HG03045 (cell line): Measurements from ENCODE around the gene TMTC2.
"Not testable (repeated sequence)": the region's sequence is repeated elsewhere in the genome, so short reads cannot be mapped to it uniquely, and the experiment has no call there.

Experiments used
- ATAC-seq: cut with Tn5 transposase; IDR thresholded peaks from one replicate; pipeline ENCODE4 v1.9.1; 2021; ENCODE audit warnings: mild to moderate bottlenecking, moderate library complexity; ENCODE audit not compliant: unreplicated experiment

The TMTC2 gene

DNA sequence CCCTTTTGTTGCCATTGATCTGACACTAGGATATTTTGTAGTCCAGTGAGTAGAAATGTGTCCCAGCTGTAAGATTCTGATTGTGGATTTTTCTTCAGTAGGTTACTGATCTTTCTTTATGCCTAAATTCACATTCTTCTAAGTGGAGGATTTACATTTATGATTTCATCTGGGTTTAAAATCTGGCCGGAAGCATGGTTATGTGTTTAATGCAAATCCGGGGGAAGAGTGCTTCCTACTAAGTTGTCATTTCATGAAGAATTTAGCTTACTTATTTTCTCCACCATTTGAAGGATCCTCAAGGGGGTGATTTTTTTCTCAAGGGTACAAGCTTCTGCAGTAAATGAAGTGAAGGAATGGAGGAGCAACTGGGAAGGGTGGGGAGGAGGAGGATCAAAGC is 96.7 kb downstream of the TMTC2 start:
- no peak for ATAC-seq

DNA sequence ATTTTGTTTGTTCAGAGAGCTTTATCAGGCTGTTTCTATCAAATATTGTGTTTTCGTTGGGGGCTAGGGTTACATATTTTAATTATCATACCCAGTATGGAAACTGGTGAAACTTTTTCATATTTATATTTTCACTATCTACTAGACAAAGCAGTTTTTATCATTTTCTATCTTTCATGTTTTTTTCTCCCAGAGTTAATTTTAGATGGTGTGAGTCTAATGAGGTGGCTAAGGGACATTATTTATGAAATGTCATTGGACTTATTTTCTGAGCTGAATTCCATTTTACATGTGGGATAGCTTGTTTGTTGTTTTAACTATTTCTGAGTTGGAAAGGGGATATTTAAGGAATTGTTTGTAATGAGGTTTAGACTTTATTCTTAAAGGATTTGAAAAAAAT is 100.3 kb downstream of the TMTC2 start:
- ATAC-seq, result no peak

DNA sequence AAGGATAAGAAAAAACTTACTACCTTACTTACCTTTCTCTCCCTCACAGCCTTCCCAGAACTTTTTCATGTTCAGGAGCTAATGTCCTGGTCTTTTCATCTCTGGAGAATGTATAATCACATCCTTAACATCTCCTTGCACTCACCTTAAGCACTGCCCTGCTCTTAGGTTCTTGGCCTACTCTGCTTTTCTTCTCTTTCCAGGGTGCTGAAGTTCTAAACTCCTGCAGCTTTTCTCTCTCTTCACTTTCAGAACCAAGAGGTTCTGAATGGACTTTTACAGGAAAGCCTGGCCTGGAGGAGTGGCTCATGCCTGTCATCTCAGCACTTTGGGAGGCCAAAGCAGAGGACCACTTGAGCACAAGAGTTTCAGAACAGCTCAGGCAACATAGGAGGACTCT is 101.9 kb downstream of the TMTC2 start:
- ATAC-seq, result no peak

DNA sequence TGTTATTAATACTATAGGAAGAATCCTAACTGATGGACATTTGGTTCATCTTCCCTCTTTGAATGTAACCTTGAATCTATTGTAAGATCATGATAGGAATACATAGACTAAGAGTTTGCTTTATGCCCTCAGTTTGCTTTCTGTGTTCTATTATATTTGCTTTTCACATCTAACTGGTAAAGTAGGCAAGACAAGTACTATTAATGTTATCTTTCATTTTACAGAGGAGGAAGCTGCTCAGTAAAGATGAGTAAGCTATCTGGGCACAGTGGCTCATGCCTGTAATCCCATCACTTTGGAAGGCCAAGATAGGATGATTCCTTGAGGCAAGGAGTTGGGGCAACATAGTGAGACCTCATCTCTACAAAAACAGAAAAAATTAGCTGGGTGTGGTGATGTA is 103.0 kb downstream of the TMTC2 start:
- no peak for ATAC-seq

DNA sequence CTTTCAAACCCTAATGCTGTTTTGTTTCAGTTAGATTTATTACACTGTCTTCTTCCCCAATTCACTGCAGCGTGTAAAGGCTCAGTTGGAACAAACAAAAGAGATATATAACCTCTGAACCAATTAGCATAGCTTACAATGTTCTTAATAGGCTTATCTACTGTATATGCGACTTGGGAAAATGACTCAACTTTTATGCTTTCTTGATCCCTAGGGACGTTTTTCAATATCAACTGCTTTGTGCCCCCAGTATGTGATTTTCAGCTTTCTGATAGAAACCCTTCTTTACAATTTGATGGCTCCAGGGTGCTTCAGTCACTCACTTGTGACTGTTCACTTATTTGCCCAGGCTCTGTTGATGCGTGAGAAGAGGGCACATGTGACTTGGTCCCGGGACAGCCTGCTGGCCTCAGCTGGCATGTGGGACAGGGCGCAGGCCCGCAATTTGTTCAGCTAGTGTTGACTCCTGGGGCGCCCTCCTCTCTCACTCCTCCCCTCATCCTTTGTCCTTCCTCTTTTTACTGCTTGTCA is 107.1 kb downstream of the TMTC2 start:
- no peak for ATAC-seq

DNA sequence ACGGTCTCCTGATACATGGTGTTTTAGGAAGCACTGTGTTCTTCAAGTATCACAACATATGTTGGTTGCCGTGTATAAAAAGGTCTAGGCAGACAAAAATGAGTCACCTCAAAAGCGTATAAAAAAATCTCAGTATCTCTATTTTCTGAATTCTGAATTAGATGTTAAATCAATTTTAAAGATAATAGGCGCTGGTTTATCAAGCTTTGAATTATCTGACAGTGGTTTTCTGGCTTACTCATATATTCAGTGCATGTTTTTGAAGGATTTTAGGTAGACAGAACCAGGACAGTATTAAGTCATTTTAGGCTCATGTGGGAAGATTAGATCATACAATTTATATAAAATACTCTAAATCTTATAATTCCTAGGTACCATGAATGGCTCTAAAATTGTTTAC is 110.8 kb downstream of the TMTC2 start:
- no peak for ATAC-seq

DNA sequence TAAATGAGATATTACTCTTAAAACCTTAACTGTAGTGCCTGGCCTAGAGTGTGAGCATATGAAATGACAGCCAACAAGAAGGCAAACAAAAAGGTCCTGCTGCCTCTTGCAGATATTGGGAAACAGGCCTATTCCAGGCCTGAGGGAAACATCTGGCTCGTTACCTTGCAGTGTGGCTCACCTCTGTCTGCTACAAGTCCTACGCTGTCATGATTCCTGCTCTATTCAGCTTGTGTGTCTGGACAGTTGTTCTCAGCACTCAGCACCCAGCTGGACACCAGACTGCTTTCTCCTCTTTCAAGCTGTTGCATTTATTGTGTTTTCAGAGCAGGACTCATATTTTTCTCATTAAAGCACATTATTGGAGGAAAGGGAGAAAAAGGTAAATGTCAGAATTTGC is 113.5 kb downstream of the TMTC2 start:
- ATAC-seq, result no peak

DNA sequence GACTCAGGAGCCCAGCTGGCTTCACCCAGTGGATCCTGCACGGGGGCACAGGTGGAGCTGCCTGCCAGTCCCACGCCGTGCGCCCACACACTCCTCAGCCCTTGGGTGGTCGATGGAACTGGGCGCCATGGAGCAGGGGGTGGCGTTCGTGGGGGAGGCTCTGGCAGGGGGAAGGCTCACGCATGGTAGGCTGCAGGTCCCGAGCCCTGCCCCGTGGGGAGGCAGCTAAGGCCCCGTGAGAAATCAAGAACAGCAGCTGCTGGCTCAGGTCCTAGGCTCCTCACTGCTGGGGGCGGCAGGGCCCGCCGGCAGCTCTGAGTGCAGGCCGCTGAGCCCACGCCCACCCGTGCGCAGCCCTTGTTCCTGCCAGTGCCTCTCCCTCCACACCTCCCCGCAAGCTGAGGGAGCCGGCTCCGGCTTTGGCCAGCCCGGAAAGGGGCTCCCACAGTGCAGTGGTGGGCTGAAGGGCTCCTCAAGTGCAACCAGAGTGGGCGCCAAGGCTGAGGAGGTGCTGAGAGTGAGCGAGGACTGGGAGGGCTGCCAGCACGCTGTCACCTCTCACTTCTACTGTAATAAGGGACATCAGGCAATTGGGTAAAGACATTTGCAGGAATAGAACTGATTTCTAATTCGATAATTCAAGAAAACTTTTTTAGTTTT is 115.4 kb downstream of the TMTC2 start:
- ATAC-seq, result no peak

DNA sequence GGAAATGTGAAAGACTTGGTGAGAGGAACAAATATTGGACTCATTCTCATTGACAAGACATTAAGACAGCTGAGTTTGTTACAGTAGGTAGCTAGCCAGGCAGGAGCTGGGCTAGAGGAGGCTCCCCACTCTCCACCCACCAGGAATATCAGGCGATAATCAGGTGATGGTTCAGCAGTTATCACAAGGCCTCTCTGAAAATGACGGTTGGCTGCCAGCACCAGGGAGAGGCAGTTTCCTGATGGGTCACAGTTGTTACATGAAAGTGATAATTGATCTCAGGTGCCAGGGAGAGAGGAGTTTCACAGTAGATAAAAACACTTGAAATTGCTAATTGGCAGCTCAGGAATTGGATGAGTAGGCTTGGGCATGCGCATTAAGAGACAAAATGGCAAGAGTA is 116.5 kb downstream of the TMTC2 start:
- no peak for ATAC-seq

DNA sequence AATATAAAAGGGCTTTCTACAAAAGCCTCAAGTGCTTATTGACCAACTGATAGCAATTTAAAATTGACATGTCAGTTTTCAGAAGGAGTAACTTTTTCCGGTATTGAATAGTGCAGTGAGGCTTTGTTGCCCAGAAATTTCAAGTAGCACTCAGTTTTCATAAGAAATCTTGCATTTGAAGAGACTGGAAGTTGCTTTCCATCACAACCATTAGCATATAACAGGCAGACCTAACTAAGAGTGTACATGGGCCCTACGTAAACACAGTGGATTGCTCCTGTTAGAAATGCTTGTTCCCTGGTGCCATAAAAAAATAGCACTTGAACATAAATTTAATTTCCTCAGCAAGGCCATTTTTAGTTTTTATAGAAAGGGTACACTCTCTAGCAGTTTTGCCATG is 117.9 kb downstream of the TMTC2 start:
- ATAC-seq, result no peak

DNA sequence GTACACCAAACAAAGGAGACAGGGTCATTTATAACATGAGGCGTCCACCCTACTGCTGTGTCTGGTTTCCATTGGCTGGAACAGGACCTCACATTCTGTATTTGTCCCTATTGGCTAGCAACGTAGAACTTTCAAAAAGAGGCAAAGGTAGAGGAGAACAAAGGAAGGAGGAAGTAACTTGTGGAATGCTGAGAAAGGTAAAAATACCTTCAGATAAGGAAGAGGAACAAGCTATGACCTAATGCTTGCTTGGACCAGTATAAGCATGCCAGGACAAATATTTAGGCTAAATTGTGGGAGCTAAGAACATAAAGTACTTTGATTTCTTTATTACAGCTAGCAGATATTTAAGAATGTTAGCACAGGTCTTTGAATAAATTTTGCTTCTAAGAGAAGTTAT is 118.3 kb downstream of the TMTC2 start:
- not testable (repeated sequence) for ATAC-seq

DNA sequence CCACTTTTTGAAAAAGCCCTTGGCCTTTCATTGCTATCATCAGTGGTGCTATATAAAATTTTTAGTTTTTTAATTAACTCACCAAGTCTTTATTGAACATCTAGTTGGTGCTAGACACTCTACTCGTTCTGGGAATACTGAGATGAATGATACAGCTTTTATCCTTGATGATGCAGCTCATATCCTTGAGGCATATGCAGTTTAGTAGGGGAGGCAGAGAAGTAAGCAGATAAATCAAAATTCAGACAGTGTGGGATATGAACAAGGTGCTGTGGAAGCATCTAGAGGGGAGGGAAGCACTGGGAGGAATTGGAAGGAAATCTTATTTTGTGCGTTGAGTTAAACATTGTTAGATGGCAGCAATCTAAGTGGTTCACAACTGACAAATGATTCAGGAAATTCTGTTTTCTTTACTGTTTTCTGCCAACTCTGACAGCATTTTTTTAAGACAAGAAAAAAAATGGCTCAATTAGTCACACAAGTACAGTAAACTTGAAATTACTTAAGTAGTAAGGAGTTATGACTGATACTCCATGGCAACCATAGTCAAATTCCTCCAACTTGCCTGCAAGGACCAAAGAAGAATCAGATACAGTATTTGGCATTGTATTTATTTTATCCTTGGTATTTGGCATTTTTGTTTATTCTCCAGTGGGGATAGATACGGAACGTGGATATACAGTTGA is 119.2 kb downstream of the TMTC2 start:
- ATAC-seq, result no peak

DNA sequence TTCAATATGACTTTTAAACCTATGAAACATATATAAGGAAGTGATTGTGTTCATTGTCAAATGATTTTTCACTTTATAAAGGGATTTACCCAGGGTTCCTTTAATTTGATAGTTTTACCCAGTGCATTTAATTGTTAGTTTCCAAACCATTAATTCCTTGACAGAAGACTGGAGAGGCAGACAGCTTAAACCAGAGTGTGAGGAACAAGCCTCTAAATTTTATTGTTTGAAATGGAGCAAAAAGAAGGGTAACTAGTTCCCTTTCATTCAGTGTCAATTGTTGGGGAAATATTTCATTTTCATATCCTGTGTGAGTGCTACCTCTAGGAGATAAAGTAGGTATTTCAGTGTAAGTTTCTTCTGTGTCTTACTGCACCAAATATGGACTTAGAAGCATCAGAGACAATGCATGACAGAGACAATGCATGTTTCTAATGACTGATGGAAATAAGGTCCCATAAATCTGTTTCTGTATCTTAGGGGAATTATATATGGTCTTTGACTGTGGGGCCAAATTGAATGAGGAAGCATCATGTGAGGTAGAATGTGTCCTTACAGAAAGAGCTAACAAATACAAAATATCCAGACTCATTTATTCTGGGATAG is 120.5 kb downstream of the TMTC2 start:
- no peak for ATAC-seq

DNA sequence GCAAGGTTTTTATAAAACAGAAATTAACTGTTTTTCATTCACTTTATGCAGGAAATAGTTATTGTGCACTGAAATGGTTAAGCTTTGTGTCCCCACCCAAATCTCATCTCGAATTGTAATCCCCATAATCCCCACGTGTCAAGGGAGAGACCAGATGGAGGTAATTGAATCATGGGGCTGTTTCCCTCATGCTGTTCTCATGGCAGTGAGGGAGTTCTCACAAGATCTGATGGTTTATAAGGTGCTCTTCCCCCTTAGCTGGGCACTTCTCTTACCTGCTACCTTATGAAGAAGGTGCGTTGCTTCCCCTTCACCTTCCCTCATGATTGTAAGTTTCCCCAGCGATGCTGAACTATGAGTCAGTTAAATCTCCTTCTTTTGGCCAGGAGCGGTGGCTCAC is 123.9 kb downstream of the TMTC2 start:
- no peak for ATAC-seq

DNA sequence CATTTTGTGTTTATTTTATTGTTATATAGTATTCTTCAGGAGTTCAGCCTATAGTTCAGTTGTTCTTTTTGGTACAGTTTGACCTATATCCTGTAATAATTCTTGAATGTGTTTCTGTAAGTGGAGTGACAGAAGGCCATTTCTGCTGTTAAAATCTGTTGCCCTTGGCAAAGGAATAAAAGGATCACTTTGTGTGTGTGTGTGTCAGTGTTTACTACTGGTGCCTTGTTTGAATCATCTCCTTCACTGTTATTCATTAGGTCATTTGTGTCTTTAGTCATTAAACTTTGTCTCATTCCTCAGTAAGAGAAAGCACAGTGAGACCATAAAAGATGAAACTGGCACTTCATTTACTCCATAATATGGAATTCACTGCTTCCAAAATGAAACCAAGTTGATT is 130.7 kb downstream of the TMTC2 start:
- ATAC-seq, result no peak

DNA sequence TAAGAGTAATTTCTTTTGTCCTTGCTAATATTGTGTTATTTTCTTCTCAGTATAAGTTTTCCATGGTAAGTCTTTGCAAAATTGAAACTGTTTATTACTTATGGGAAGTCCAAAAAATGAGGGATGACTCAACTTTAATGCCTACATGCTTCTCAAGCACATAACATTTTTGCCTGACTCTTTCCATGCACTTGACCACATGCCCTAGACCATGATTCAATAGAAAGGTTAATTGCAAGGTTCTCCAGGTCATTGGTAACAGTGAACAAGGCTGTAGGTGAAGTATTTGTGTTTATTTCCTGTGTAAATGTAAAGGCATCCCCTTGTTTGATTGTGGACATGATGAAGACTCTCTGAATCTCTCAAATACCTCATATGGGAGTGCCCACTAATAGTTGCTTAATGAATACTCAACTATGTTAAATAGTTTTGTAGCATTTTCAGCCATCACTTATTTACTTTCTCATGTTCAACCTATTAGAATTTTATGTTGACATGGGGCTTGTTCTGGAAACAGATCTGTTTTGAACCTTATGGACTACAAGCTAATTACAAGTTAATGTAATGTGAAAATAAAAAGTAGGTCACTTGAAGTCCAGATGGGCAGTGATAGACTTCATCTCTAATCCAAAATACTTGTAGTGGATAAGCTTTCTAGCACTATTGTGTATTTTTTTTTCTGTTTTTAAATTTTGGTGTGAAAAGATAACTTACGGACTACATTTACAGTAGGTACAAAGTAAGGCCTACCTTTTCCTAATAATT is 131.7 kb downstream of the TMTC2 start:
- ATAC-seq, result no peak

DNA sequence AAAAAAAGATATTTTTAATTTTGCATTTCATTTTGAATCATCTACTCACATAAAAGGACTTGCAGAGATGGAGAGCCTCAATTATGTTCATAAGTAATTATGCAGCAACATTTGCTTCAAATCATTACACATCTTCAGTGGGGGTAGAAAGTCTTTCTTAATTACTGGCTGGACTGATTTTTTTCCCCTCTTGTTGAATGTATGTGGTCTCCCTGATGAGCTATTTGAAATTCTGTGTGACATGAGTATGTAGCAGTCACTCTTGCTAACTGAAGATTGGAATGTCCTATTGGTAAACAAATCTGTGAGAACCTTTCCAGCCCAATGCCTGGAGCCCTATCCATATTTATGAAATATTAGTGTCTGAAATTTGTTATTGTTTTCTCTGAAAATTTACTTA is 139.8 kb downstream of the TMTC2 start:
- no peak for ATAC-seq

DNA sequence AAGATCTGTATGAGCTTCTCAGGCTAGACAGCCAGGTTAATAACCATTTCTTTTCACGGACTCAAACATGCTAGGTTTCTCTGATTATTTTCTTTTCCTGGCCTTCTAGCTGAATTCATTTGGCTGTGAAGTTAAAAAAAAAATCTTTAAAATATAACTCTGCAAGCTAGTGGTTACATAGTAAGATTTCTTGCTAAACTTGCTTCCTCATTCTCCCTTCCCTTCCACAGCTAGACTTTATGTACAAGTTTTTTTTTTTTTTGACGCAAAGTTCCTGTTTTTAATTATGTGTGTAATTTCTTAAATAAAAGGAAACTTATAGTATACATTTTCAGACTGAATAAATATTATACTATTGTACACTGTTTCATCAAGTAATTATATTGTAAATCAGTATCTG is 145.4 kb downstream of the TMTC2 start:
- no peak for ATAC-seq

DNA sequence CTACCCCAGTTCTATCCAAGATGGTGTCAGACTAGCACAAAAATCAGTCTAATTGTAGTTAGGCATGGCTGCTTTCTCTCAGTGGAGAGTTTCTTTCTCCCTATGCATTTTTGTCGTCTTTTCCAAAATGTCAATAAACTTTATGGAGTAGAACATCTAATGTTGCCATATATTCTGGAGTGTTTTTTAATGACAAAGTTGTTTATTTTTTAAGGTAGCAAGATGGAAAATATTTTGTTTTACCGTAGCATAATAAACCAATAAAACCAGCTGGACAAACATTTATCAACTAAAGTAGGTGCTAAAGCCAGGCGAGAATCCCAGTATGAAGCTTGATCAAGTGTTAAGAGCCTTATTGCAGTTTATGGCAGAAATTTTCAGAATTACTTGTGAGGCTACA is 146.3 kb downstream of the TMTC2 start:
- no peak for ATAC-seq

DNA sequence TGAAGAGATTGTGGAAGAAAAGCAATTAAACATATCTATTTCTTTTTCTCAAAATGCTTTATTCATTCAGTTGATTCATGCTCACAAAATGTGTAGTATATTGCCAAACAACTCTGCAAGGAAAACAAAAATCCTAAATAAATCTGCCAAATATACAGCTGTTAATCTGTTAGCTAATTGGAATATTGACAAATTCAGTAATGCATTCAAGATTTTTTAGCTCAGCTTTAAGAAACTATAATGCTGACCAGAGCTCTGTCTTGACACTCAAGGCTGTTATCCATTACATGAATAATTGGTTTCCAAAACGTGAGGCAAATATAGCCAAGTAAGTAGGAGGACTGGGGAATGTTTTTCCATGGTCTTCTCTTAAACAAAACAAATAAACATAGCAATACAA is 146.8 kb downstream of the TMTC2 start:
- ATAC-seq, result no peak

DNA sequence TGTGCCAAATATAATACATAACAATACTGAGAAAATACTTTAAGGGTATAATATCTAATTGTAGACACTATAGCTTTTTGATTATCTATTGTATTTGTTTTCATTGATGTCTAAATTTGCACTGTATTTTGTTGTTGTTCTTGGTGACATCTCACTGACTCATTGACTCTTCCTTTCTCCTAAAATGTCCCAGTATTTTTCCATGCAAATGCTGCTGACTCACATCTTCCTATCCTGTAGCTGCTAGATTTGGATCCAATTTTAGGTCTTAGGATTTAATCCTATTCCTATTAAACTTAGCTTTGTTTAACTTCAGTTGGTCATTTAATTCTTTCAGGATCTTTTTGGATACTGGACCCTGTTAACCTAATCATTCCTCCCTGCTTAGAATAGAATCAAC is 148.5 kb downstream of the TMTC2 start:
- no peak for ATAC-seq

DNA sequence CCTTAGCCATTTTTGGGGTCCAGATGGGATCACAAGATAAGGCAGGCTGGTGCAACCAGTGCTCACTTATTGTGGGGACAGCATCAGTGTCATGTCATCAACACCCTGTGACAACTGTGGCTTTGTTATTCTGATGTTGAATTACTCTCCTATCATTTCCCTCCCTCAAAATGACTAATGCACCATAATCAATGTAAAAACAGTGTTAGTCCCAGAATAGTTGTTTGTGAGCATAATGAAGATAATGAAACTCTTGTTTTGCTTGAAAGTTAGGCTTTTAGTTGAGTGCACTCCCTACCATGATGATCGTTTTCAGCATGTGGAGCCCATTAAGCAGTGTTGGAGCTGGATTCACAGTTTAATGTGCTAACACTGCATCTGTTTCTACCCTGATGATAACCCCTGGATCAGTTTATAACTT is 151.4 kb downstream of the TMTC2 start:
- no peak for ATAC-seq
